SKM-1 treated with dmso at 0.1 percent for 144 hours (cell line): Measurements from ENCODE around the gene TNFSF11.
A peak's percentile ranks its signal among the peaks of the same experiment; 100 is the strongest.

Experiments
- DNase-seq: peaks from one replicate; lab custom pipeline; 2025; ENCODE audit not compliant: unreplicated experiment; lab: John Stamatoyannopoulos, UW

TNFSF11 gene, protein sequence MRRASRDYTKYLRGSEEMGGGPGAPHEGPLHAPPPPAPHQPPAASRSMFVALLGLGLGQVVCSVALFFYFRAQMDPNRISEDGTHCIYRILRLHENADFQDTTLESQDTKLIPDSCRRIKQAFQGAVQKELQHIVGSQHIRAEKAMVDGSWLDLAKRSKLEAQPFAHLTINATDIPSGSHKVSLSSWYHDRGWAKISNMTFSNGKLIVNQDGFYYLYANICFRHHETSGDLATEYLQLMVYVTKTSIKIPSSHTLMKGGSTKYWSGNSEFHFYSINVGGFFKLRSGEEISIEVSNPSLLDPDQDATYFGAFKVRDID

DNA sequence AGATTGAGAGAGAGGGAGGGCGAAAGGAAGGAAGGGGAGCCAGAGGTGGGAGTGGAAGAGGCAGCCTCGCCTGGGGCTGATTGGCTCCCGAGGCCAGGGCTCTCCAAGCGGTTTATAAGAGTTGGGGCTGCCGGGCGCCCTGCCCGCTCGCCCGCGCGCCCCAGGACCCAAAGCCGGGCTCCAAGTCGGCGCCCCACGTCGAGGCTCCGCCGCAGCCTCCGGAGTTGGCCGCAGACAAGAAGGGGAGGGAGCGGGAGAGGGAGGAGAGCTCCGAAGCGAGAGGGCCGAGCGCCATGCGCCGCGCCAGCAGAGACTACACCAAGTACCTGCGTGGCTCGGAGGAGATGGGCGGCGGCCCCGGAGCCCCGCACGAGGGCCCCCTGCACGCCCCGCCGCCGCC is at the start of gene TNFSF11:
TNFSF11 (plus strand) TSS at position 142 of the 400 bp plus-strand sequence; CDS start at position 294, 152 bp downstream.
- no peak for DNase-seq

DNA sequence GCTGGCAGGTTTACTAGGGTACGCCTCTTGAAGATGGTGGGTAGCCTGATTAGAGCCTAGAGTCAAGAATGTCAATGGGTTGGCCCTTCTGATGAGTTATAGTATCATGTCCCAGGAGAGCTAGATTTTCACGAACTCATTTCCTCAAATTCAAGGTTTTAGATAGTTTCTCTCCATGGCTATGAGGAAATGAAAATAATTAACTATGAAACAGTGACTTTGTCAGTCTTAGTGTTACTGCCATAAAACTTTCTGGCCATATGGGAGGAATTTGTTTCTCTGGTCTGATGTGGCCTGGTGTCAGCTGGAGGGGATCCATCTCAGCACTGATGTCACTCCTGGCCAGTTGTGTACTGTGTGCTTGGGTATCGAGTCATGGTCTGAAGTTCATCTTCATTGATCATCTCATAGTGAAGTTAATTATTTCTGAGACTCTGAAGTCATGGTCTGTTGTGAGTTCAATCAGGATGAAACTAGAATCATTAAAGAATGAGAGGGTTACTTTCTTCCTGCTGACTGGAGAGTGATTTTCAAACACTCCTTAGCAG is 49.4 kb upstream of the TNFSF11 start:
- DNase-seq = no peak

DNA sequence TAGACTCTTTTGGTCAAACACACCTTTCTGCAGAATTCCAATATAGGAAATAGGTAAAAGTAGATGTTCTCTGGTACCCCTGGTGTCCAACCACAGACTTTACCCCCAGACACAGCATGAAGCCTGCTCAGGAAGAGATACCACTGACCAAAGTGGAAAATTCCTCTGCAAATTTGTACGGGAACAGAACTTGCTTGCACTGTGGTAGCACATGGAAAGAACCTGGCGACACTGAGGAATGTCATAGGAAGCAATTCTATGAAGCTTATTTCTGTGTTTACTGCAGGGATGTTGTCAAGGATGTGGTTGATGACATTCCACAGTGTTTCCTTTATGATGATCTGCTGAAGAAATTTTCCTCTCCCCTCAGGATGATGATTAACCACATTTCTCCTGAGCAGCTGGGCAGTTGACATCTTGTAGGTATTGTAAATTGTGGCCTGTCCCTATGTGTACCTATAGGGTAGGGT is 48.9 kb upstream of the TNFSF11 start:
- no peak for DNase-seq

DNA sequence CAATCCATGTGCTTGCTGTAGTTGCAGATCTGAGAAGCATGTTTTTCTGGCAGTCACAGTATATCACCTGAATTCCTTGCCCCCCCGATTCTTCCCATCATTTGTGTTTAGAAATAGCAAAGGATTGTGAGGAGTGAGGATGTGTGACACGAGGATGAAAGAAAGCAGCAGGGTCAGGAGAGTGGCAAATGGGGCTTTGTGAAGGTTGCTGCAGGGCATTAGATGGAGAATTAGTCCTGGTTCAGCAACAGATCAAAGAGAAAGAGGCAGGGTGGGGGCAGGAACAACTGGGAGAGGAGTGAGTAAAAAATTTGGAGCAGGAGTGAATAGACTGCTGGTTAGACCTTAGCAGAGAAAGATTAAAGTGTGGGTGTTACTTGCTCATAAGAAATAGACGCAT is 47.7 kb upstream of the TNFSF11 start:
- DNase-seq = no peak

DNA sequence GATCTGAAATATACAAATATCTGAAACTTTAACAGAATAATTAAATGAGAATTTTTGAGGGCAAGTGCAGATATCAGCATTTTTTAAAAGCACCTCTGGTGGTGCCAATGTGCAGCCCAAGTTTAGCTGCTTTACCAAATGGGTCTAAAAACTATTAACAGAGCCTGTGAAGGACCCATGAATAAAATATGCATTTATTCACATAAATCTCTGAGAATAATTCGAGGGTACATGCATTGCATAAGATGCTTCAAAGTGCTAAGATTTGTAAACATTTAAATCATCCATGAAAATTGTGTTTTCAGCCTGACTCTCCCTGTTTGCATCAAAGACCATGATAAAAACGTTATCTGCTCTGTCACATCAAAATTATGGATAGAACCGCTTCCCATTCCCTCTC is 47.1 kb upstream of the TNFSF11 start:
- no peak for DNase-seq

DNA sequence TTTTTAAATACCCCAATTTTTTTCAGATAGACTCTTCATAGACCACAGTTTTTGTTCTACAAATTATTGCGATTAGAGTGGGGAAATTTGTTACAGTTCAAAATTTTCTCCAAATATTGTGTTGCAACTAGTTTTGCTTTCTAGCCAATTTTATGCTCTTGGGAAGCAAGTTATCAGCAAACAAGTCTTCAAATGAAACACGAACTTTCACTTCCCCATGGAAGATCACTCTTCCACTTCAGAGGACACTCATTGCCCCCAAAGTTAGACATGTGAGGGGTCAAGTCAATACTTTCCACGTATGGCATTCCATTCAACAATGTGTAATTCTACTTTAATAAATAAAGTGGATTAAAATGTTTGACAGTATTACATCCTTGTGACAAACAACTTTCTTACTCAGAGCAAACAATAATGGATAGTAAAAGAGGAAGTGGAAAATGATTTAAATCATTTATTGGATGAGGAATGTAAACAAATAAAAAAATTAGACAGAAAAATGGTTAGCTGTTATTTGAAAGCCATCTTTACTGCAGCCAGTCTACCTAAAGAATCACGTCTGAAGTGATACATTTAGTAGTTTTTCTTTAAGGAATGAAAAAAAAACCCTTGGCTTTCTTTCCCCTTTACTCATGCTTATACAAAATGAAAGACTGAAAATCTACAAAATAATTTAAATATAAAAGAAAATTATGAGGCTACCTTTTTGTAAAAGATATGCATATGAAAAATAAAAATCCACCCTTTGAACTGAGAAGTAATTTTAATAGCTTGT is 41.2 kb upstream of the TNFSF11 start:
- DNase-seq = peak; percentile 3

DNA sequence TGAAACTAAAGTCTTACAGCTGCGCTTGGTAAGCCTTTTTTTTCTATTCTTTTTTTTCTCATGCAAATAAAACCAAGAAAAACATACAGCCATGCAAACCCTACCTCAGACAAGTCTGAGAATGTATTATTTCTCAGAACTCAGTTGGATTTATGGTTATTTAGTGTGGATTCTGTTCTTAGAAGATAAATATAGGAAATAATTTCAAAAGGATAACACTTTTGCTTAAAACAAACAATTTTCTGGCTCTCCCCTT is 40.7 kb upstream of the TNFSF11 start:
- no peak for DNase-seq

DNA sequence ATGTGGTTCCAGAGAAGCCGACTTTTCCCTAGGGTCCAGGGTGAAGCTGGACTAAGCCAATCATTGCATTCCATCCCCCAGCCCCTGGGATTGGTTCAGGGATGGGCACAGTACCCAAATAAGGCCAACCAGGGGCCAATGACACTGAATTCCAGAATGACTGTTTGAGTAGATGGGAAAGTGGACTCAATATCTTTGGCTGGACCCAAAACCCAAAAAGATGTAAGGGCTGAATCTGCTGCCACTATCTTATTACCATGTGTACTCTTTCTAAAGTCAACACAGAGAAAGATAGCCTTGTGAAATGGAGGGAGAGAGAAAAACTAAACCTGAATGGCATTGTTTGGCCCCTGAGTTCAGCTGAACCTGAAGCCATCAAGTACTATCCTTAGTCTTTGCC is 39.2 kb upstream of the TNFSF11 start:
- no peak for DNase-seq

DNA sequence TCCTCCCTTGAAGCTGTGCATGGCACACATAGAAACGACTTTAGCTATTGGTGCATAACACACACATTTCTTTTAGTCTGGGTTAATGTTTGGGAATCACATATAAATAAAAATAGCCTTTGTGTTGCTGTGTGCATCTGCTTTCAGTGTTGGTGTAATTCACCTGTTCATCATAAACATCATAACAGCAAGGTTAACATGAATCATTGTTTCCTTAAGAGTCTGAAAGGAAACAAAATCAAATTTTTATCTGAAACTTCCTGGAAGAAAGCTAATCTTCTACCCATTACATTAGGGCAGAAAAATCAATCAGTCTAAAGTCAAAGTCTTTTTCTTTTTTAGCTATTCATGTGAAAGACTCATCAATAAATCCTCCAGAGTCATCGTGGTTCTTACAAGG is 35.0 kb upstream of the TNFSF11 start:
- DNase-seq = no peak

DNA sequence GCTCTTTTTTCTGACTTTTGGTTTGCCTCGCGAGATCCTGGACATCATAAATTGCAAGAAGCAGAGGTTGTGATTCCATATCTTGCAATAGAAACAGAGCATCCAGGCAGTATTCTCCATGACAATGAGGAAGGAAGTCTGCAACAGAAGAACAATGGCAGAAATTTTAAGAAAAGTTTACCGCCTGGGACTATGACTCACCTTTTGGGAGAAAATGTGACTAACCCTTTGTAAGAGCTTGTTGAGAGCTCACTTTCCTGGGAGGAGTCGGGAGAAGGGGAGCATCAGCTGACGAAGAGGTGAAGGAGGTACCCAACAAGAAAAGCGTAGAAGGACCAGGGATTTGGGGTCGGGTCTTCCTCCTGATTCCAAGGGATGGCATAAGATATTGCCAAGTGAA is 34.3 kb upstream of the TNFSF11 start:
- DNase-seq = no peak

DNA sequence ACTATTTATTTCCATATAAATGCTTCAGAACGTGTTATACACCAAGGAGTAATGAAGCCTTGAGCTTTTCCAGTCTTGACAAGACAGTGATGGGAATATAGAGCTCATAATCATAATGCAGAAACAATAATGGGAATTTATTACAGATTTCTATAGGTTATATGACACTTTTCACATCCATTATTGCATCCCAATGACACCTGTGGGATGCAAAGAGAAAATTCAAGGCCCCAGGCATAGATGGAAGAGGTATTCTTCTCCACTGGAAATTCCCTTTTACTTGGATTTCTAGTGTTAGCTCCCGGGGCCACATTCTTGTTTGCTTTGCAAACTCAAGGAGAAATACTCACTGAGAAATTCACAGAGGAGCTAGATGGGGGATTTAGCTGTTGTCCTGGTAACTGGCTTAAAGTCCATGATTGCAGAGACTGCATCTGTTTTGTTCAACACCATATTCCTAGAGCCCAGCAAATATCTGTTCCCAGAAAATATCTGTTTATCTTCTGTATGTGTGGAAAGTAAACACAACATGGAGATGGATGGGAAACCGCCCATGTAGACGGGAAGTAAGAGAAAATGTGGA is 30.6 kb upstream of the TNFSF11 start:
- DNase-seq = no peak

DNA sequence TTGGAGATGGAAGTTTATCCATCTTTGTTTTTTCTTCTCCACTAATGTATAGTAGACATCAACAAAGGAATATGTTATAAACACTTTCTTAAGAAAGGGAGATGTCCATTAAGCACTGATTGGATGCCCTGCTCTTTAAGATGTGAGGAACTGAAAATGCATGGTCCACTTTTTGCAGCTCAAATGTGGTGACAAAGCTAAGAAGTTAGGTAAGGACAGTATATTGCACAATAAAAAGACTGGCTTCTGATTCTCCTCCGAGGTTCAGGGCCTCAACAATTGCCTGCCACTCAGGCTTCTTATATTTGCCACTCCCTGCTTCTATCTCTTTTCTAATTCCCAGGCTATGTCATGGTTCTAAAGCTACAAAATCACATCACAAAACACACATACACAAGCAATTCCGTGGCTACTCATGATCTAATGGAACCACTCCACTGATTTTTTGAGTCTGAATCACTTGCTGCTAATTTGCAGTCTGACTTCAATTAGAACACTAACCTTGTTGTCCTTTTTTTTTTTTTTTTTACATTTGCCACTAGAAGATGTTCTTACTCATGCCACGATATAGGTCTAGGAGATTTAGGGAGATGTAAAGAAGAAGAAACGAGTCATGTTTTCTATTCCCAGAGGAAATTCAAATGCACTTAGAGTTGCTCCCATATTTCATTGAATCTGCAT is 29.6 kb upstream of the TNFSF11 start:
- peak; percentile 36 for DNase-seq

DNA sequence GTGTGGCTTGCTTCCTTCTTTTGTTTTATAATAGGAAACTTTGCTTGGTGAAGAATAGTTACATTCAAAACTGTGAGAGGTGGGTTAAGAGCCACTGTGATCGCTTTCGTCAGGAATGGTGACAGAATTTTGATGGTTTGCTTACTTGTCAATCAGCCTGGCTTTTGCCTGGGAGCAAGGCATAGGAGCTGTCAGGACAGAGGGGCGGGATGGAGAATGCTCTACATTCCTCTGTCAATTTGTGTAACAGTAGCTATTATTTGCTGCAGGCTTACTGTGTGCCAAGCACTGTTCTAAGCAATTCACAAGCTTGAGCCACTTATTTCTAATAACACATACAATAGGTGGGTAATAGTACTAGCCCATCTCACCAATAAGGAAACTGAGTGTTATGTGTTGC is 28.1 kb upstream of the TNFSF11 start:
- no peak for DNase-seq

DNA sequence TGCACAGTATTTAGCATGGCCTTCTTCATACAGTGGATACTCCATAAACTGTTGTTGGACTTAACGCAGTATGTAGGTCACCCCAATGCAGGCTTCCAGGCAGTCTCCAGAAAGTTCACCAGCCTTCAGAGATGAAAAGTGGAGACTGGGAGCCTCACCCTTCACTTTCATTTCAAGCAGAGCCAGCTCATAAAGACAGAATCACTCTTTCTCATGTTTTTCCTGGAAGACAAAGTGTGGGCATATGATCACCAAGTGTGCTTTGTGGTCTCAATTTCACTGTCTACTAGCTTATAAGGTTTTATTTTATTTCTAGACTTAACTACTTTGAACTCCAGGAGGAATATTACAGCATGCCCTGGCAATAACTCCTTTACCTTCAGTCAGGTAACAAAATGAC is 26.3 kb upstream of the TNFSF11 start:
- DNase-seq = no peak

DNA sequence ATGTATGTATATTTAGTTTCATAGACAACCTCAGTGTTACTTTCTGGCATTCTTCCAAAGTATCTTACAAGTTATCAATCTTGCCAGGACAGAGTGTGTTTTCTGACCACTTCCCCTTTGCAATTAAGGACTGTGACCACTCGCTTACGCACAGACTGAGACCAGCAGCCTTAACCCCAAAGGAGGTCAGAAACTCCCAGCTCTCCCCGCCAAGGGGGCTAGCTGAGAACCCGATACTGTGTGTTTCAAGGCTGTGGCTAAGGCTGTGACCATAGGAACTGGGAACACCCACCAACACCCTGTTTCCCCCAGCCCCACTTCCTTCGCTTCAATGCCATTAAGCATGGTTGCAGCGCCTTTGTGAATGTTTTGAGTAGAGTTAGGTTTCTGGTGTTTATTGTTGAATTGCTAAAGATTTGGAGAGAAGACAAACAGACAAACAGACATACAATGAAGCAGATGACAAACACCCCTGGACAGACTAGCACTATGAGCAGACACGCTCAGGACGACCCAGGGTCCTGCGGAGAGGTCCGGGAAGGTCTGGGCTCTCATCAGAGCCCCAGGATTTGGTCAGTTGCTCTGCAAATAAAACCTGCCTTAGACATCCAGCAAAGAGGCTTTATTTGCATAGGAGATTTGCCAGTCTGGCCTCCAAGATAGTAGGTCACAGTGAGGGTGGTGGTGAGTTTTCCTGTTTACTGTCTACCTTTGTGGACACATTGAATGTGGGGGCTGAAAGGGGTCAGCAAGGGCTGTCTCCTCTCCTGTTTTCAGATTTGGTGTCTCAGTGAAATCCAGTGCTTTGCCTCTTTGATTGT is 25.0 kb upstream of the TNFSF11 start:
- DNase-seq = peak; percentile 74

DNA sequence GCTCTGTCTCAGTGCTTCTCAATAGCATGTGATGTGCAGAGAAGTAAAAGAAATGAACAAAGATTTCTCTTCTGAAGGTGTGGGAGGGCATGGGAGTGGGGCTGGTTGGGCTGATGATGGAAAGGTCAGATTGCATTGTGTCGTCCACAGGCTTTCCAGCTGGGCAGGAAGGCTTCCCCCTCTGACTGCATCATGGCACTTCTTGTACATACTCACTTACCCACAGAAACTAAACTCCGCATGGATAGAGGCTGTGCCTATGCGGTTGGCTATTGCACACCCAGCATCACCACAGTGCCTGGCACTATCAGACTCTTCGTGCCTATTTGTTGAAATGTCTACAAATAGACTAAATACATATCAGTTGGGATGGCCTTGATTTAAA is 24.4 kb upstream of the TNFSF11 start:
- DNase-seq = no peak

DNA sequence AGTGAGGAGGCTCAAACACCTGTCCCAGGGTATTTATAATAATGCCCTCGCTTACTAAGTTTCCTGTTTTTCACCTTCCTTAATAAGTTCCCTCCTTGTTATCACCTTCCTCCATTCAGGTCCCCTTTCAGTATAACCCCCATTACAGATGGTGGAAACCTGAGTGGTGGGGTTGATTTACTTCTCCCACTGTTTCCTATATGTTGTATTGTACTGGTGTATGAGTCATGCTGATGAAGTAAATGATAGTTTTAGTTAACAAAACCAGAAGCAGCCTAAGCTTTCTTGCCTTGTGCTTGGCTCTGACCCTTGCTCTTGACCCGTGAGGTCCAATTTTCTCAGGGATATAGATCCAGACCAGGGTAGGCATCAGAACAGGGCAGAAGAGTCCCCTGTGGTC is 22.3 kb upstream of the TNFSF11 start:
- DNase-seq = no peak

DNA sequence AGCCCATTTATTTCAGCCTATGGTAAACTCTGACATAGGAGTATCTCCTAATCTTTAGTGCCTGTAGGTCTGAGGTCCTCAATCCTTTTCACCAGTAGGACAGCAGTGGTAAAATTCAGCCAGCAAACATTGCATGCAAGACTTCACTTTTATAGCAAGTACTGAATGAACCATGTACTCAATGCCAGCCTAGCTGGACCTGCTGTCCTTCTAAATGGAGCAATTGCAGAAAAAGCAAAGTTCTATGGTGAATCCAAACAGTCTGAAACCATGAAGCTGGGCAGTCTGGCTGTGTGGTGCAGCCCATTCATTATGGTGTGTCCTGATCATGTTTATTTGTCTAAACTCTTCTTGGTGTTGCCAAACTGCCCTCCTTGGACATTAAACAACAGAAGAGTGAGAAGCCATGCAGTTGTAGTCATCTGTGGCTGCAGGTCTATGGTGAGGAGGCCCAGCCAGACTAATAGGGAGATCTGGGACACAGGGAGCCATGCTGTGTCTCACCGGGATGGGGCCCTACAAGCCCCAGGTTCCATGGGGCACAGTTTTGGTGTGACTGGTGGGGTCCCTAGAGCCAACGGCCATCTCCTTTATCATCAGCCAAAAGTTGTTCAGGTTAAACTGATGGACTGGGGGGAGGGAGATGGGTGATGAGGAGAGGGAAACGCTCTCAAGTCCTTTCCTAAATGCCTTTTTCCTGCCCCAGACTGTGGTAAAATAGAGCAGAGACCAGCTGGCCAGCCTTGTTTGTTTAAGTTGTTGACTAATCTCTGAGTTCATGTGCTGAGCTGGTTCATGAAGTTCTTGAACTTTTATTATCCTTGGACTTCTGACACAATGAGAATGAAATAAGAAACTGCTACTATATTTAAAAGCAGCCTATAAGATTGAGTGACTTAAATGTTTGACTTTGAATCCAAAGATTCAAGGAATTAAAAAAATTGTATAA is 20.6 kb upstream of the TNFSF11 start:
- no peak for DNase-seq

DNA sequence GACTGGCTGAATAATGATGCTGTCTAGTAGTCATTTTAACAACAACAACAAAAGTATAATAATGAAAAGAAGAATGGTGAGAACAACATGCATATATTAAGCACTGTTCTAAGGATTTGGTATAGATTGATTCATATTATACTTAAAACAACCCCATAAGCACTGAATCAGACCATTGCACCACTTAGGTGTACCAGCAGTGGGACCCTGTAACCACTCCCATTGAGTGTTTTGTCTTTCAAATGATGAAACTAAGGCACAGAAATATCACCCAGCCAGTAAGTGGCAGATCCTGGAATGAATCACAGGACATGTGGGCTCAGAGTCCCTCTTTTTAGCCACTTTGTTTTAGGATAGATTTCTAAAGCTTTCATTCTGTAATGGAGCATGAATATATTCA is 14.9 kb upstream of the TNFSF11 start:
- no peak for DNase-seq
